Measurements from ENCODE around the gene VSTM4.

The VSTM4 gene

GRCh38 chr10:49139846-49140195 is 24.5 kb upstream of the VSTM4 start:
- no peak for TF ChIP-seq CTCF (IDR thresholded peaks at IDR 0.05; ENCODE audit: low read depth, low read length, poor library complexity, severe bottlenecking)
- no peak overlapping the region for H3K27ac ChIP-seq (ENCODE audit: low read depth, low read length)
- H3K79me2 ChIP-seq (ENCODE audit: control insufficient read depth, low read length): no peaks in the 10 kb centered on the region
- H3K4me3 ChIP-seq (ENCODE audit: low read length): no peak overlapping the region
- H3K36me3 ChIP-seq (ENCODE audit: control insufficient read depth, low read length): no peaks in the 10 kb centered on the region
- no peaks in the 10 kb centered on the region for H4K20me1 ChIP-seq (ENCODE audit: control insufficient read depth, insufficient read depth, low read depth, low read length)
- H3K4me2 ChIP-seq (ENCODE audit: low read length): no peak overlapping the region
- peaks cover 12% of the 10 kb centered on the region; the same call in 1 of the 2 replicates for H3K9me3 ChIP-seq (ENCODE audit: control insufficient read depth, insufficient read depth, low read length)
- H3K4me1 ChIP-seq (ENCODE audit: control insufficient read depth, low read length): peaks cover 18% of the 10 kb centered on the region
- no peaks in the 10 kb centered on the region for H3F3A ChIP-seq (ENCODE audit: control insufficient read depth, insufficient read depth)
- no peaks in the 10 kb centered on the region; the same call in 1 of the 2 replicates for H3K27me3 ChIP-seq (ENCODE audit: control insufficient read depth, low read length)
- H3K9me2 ChIP-seq (replicated peaks; ENCODE audit: control insufficient read depth, low read length): no peaks in the 10 kb centered on the region

GRCh38 chr10:49139028-49139845 is 23.9 kb upstream of the VSTM4 start:
- H3F3A ChIP-seq (ENCODE audit: control insufficient read depth, insufficient read depth): no peaks in the 10 kb centered on the region
- H3K27me3 ChIP-seq (ENCODE audit: control insufficient read depth, low read length): no peaks in the 10 kb centered on the region; the same call in 1 of the 2 replicates
- H3K79me2 ChIP-seq (ENCODE audit: control insufficient read depth, low read length): no peaks in the 10 kb centered on the region
- no peak for TF ChIP-seq EZH2phosphoT487 (IDR thresholded peaks at IDR 0.05; ENCODE audit: borderline replicate concordance, low read length)
- TF ChIP-seq CTCF (IDR thresholded peaks at IDR 0.05; ENCODE audit: low read depth, low read length, poor library complexity, severe bottlenecking): no peak
- peaks cover 24% of the 10 kb centered on the region for H3K4me1 ChIP-seq (ENCODE audit: control insufficient read depth, low read length)
- peaks cover 12% of the 10 kb centered on the region; the same call in 1 of the 2 replicates for H3K9me3 ChIP-seq (ENCODE audit: control insufficient read depth, insufficient read depth, low read length)
- H3K4me3 ChIP-seq (ENCODE audit: low read length): no peak overlapping the region
- H3K27ac ChIP-seq (ENCODE audit: low read depth, low read length): no peak overlapping the region
- no peak overlapping the region for H3K4me2 ChIP-seq (ENCODE audit: low read length)
- H3K36me3 ChIP-seq (ENCODE audit: control insufficient read depth, low read length): no peaks in the 10 kb centered on the region
- no peaks in the 10 kb centered on the region for H3K9me2 ChIP-seq (replicated peaks; ENCODE audit: control insufficient read depth, low read length)
- H4K20me1 ChIP-seq (ENCODE audit: control insufficient read depth, insufficient read depth, low read depth, low read length): no peaks in the 10 kb centered on the region

- Histone ChIP-seq H3K9me2 (replicated peaks; ENCODE audit: control insufficient read depth, low read length) (no peaks in the 10 kb centered on the region), H3K9me3 (ENCODE audit: control insufficient read depth, insufficient read depth, low read length) (peaks cover 12% of the 10 kb centered on the region; the same call in 1 of the 2 replicates), H3K4me3 (ENCODE audit: low read length) (no peak overlapping the region), H3K27me3 (ENCODE audit: control insufficient read depth, low read length) (no peaks in the 10 kb centered on the region; the same call in 1 of the 2 replicates), H3K27ac (ENCODE audit: low read depth, low read length) (no peak overlapping the region), H4K20me1 (ENCODE audit: control insufficient read depth, insufficient read depth, low read depth, low read length) (no peaks in the 10 kb centered on the region), H3K79me2 (ENCODE audit: control insufficient read depth, low read length) (no peaks in the 10 kb centered on the region), H3K4me1 (ENCODE audit: control insufficient read depth, low read length) (peaks cover 28% of the 10 kb centered on the region), H3K4me2 (ENCODE audit: low read length) (no peak overlapping the region), H3K36me3 (ENCODE audit: control insufficient read depth, low read length) (no peaks in the 10 kb centered on the region), H3F3A (ENCODE audit: control insufficient read depth, insufficient read depth) (no peaks in the 10 kb centered on the region)
- TF ChIP-seq EZH2phosphoT487 (IDR thresholded peaks at IDR 0.05; ENCODE audit: borderline replicate concordance, low read length): no peak
- no peak for TF ChIP-seq CTCF (IDR thresholded peaks at IDR 0.05; ENCODE audit: low read depth, low read length, poor library complexity, severe bottlenecking)
These were observed 23.1 kb upstream of the VSTM4 start for GRCh38 chr10:49138361-49138891.

Data from DOHH2 (cell line).